HuH-7 (cell line): ENCODE data around the gene SLC6A19.

ENCODE experiments used
- DNase-seq: peaks from one replicate; pipeline ENCODE4 v3.0.0; 2011; ENCODE audit warnings: low spot score

SLC6A19 gene

DNA sequence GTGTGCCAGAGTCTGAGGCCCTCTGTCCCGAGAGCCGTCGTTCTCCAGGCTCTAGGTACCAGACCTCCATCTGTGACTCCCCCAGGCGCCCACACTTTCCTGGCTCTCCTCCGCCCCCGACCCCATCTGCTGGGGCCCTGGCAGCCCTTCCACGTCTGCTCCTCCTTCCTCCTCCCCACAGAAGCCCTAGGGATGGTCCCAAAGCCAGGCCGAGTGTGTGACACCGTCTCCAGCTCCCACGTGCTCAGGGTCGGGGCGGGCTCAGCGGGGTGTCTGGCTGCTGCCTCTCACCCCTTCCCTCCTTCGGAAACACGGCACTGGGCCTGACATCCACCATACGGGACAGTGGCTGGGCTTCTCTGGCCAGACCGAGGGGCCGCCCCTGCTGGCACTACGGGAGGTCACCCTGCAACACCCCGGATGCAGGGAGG lies 20.5 kb upstream of the SLC6A19 start:
- no peak for DNase-seq

DNA sequence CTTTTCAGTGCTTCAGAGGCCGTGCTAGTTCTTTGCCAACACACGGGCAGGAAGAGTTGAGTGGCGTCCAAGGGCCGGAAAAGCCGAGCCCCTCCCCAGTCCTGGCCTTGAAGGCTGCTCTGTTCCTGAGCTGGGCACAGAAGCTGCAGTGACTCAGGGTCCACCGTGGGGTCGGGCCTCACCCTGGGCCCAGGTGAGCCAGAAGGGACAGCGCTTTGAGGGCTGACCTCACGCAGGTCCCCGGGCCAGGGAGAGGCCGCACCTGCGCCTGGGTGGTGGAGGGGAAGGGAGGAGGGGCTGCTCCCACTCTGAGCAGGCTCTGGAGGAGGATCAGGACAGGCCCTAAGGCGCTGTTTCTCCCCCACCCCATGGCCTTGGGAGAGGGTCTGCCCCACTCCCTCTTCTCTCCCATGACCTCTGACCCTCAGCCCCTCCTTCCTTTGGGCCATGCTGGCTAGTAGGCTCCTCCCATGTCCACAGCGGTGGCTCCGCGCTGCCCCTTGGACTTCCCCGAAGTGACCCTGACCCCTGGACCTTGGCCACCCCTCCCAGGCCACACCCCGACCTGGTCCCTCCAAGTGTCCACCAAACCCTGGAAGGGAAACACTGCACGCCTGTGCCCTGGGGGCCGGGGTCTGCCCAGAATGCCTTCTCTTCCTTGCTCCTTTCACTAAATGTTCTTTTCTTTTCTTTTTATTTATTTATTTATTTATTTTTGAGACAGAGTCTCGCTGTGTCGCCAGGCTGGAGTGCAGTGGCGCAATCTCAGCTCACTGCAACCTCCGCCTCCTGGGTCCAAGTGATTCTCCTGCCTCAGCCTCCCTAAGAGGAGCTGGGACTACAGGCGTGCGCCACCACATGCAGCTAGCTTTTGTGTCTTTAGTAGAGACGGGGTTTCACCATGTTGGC lies 19.7 kb upstream of the SLC6A19 start:
- DNase-seq: peak; percentile 62

DNA sequence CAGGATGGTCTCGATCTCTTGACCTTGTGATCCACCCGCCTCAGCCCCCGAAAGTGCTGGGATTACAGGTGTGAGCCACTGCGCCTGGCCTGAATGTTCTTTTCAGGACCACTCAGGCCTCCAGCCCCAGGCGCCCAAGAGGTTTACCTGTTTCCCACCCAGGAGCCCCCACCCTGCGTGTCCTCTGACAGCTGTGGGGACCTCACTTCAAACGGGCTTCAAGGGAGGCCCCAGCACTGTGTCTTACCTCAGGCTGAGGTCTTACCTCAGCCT lies 19.1 kb upstream of the SLC6A19 start:
- DNase-seq: no peak

DNA sequence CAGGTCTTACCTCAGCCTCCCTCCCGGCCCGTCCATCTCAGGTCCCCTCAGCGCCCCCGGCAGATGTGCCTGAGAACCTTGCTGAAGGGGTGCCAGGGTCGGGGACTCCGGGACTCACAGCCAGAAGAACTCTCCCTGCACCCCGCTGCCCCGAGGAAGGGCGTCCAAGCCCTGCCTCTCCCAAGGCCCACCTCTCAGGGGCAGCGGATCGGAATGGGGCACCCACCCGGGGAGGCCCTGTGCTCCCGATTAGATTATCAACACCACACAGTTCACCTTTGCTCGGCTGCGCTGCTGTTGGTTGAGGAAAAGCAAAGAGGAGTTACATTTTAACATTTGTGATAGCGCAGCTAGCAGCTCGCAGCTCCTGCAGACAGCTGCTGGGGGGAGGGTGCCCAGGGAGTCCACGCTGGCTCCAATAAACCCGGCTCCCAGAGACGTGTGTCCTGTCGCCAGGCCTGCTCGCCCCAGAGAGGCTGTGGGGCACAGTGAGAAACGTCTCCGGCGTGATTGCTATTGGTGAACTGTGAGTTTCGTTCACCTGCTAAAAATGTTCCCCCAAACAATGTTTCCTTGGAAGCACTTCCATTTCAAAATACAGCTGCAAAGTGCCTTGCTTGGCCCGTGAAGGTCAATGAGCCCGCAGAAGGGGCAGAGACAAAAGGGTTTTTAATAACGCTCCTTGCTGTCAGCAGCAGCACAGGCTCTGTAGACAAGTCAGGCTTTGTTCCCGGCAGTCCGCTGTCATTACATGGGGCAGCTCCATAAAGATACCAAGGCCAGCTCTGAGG lies 18.6 kb upstream of the SLC6A19 start:
- DNase-seq: peak; percentile 66

DNA sequence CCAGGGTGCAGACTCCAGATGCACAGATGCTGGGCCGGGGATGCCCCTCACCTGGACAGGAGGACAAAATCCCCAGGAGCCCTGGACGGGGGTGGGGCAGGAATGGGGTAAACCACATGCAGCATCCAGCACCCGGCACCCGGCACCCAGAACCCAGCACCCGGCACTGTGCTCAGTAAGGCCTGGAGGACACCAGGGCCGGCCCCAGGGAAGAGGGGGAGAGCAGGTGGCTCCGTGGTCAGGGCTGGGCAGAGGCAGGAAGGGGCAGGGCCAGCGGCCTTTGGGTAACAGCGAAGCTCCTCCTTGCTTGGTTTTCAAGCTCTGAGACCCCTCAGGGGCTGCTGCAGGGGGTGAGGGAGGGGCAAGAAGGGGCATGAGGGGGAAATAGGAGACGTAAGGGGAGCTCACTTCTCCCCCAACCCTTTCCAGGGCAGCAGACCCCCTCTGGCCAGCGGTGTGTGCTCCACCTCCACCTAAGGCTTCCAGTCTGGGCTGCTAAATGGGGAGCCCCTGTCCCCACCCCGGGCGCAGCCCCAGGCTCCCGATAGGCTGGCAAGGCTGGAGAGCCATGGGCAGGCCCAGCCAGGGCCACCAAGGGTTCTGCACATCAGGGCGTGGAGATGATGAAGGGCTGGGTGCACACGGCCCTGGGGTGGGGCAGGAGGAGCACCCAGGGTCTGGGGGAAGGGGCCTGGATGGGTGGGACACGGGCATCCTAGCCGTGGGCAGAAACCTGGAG lies 17.8 kb upstream of the SLC6A19 start:
- no peak for DNase-seq

DNA sequence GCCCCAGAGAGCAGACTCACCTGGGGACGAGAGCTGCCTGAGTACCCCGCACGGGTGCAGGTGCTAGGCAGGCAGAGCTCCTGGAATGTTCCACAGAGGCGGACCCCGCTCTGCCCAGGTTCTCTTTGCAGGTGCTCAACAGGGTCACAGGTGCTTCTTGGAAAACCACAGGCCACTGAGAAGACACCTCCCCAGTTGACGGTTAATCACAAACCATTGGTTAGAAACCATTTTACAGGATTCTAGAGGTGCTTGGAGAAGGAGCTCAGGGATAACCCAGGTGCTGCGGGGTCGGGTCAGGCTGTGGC lies 17.3 kb upstream of the SLC6A19 start:
- DNase-seq: no peak

DNA sequence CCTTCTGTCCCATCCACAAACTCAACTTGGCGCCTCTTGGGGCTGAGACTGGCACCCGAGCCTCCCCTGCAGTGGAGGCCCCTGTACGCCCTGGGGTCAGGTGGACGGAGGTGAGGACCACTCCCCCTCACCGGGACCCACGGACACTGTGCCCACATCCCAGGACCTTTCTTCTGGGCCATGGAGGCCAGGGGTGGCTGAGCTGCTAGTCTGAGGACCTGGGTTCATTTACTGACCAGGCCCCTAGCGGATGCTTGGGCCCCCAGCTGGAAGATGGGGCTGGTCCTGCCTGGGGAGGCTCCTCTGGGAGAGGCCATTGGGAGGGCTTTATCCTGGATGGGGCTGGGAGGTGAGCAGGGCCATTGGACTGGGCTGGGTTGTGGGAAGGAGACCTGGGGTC lies 16.9 kb upstream of the SLC6A19 start:
- no peak for DNase-seq

DNA sequence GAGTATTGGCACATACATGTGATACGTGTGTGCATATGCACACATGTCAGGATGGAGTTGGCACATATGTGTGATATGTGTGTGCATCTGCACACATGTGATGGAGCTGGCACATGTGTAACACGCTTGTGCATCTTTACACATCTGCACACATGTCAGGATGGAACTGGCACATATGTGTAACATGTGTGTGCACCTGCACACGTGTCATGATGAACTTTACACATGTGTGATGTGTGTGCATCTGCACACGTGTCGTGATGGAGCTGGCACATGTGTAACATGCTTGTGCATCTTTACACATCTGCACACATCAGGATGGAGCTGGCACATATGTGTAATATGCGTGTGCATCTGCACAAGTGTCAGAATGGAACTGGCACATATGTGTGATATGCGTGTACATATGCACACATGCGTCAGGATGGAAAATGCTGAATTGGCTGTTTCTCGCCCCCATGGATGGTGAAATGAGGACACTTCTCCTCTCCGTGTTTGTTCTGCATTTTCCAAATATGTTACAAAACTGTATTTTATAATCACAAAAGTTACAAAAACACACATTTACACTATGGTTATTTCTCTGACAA lies 16.3 kb upstream of the SLC6A19 start:
- DNase-seq: no peak

DNA sequence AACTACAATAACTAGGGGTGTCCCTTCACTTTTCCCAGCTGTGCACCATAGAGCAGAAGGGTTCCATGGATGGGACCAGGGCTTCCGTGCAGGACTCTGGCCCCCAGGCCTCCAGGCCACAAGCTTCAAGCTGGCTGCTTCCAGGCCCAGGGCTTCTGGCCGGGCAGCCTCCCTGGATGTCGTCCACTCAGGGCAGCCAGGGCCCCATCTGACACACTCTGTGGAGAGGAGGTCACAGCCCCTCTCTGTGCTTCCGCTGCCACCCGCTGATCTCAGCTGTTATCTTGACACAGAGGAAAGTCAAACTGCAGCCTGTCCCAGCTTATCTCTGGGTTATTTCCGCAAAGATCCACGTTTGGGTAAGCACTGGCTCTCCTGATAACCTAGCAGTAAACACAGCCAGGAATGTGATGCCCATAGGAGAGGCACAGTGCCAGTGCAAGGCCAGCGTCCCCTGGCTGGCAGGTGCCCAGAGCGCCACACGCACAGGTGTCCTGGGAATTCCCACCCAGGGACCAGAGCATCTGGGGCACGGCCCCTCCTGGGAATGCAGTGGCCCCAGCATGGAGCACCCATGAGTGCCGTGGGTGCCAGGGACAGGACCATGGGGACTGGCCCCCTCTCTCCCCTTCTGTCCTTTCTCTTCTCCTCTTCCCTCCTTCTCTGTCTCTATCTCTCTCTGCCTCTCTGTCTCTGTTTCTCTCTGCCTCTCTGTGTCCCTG lies 15.6 kb upstream of the SLC6A19 start:
- DNase-seq: peak; percentile 76

DNA sequence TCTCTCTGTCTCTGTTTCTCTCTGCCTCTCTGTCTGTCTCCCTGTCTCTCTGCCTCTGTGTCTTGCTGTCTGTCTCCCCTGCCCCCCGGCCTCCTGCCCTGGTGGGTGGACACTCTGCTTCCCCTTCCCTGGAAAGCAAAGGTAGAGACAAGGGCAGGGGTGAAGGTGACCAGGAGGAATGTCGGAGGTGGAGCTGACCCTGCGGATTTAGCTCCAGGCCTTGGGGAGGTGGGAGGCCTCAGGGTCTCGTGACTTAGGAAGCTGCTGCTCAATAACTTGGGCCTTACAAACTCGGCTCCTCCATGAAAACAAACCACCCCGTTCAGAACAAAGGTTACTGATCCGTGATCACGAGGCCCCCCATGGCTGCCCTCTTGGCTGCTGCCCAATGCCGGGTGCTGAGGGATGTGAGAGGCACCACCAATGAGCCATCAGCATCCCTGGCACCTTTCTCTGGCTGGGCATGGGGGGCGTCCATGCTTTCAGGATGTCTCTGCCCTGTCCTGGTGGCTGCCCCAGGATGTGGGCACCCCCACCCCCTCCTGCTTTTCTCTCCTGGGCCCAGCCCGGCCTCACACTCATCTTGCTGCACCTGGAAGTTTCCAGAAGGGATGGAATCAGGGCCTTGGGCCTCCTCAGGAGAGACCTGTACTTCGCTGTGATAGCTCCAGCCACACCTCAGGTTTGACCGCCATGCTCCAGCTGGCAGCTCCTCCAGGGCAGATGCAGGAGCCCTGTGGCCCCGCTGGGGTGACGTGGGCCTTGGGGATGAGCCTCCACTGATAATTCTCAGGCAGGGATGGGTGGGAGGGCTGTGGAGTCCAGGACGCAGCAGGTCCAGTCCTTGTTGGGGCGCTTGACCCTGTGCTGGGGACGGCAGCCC lies 14.8 kb upstream of the SLC6A19 start:
- DNase-seq: no peak

DNA sequence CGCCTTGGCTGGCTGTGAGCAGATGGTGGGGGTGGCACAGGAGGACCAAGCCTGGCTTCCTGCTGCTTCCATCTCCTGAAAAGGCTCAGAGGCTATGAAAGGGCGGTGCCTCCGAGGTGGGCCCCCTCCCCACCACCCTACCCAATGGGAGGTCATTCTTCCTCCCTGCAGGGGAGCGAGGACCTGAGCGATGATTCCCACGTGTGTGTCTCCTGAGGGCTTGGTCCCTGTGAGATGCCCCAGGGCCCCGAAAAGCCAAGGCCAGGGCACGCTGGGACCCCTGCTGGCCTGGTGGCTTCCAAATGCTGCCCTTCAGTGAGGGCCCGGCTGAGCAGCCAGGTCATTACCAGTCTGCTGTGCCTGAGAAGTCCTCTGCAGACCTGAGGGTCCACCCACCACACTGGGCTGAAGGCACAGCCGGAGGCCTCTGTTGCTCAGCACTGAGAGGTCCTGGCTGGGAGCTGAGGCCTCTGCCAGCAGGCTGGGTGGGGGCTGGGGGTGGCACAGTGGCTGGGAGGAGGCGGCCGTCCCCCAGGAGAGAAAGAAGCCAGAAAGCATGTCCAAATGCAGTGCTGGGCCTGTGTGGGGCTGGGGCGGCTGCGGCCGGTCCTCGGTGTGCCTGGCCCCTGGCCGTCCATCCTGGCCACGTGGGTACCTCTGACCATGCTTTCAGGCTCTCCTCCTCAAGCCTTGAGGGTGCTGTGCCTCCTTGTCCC lies 14.0 kb upstream of the SLC6A19 start:
- DNase-seq: no peak

DNA sequence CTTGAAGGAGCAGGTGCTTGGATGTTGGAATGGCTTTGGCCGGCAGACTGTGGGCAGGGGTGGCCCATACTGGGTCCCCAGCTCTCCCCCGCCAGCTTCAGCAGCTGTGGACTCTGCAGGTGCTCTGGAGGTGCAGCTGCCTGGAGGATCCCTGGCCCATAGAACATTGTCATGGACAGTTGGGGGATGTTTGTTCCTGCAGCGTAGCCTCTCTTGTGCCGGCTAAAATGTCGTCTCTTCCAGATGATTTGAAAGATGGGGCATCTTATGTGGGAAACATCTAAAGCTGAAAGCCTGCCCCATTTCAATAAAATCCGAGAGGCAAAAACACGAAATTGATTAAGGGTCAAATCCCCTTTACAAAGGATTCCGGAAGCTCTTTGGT lies 13.5 kb upstream of the SLC6A19 start:
- no peak for DNase-seq

DNA sequence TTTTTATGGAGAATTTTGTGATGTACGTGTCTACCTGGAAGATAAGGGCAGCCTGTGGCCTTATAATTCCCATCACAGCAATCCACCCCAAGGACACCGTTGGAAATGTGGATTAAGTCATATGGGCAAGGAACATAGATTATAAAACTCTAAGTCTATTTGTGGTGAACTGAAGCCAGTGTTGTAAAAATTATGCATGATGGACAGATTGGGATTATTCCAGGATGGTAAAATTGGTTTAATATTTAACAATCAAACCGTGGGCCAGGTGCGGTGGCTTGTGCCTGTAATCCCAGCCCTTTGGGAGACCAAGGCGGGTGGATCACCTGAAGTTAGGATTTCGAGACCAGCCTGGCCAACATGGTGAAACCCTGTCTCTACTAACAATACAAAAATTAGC lies 12.9 kb upstream of the SLC6A19 start:
- DNase-seq: no peak

DNA sequence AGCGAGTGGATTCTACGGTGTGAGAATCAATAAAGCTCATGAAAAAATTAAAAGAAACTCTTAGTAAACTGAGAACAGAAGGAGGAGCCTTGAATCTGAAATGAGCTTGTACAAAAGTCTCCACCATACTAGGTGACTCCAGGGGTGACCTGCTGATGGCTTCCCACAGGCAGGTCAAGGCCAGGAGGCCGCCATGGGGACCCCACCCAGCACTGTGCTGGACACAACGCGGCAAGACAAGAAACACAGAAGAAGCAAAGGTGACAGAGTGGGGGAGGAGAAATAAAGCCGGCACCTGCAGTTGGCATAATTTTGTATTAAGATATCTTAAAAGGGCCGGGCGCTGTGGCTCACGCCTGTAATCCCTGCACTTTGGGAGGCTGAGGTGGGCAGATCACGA lies 12.1 kb upstream of the SLC6A19 start:
- DNase-seq: no peak

DNA sequence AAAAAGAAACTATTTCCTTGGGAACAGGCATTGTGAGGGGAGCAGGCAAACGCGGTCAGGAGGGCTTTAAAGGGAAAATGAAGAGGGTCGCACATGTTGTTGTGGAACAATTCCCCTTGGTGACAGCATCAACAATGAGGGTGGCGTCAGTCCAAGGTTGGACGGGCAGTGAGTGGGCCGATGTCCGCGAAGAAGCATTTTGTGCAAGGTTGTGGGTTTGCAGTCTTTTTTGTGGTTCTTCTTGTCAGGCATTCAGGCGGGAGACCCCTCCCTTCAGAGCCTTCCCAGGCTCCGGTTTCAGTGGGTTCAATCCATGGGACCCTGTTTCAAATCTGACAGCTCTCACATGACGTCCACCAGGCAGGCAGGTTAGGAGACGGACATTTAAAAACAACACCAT lies 11.1 kb upstream of the SLC6A19 start:
- DNase-seq: no peak

DNA sequence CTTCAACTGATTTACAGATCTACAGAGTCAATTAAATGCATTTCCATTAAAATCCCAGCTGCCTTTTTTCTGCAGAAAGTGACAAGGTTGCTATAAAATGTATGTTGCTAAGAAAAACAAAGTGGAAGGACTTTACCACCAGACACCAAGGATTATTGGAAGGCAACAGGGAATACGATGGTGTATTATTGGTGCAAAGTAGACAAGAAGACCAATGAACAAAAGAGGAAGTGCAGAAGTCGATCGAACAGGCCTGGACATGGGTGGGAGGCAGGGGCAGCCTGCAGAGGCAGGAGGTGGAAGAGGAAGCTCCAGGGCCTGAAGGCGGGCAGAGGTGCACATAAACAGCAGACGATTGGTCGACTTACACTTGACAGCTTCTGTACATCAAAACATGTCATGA lies 10.6 kb upstream of the SLC6A19 start:
- no peak for DNase-seq

DNA sequence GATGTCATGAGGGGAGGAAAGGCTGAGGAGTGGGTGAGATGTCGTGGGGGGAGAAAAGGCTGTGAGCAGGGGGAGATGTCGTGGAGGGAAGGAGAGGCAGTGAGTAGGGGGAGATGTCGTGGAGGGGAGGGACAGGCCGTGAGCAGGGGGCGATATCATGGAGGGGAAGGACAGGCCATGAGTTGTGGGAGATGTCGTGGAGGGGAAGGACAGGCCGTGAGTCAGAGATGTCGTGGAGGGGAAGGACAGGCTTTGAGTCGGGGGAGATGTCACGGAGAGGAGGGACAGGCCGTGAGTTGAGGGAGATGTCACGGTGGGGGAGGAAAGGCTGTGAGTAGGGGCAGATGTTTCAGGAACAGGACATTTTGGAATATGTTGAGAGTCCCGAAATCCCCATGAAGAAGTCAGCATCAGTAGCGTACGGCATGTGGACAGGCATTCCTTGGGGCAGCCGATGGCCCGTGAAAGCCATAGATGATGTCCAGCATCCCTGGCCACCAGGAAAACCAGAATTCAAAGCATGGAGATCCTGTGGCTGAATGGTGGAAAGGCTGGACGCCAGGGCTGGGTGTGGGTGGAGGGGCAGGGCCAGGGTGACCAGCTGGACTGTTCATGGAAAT lies 8.3 kb upstream of the SLC6A19 start:
- no peak for DNase-seq

DNA sequence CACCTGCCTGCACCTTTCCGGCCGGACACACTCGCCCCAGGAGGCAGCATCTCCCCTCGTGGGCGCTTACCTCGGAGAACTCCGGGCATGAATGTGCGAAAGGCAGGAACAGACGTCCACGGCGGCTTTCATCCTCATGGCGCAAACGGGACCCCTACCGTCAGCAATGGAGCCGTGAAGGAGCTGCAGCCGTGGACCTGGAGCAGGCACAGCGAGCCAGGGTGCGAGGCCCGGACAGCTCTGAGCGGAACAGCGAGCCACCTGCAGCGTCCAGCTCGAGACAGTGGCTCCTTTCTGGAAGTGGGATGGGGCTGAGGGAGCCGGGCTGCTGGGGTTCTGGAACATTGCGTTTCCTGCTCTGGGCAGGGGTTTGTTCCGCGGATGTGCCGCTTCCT lies 7.8 kb upstream of the SLC6A19 start:
- no peak for DNase-seq

DNA sequence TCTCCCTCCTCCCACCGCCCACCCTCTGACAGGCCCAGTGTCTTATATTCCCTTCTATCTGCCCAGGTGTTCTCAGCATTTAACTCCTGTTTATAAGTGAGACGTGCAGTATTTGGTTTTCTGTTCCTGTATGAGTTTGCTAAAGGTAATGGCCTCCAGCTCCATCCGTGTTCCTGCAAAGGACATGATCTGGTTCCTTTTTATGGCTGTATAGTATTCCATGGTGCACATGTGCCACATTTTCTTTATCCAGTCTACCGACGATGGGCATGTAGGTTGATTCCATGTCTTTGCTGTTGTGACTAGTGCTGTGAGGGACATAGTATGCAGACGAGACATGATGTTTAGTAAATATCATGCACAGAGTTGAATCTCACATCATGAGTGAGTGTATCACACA lies 7.0 kb upstream of the SLC6A19 start:
- DNase-seq: no peak

DNA sequence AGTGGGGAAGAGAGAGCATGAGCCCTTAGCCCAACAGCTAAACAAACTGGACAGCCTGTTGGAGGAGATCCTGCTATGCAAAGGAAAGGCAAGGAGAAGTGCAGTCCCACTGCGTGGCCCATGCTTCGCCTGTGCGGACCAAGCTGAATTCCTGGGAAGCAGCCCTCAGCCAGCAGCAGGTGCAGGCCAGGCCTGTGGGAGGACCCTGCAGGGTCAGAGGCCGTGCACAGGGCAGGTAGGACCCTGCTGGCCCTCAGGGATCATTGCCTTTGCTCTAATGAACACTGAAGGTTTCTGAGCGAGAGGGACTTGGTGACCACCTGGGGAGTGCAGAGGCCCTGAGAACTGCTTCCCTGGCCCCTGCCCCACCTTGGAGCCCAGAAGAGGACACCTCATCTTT lies 6.0 kb upstream of the SLC6A19 start:
- no peak for DNase-seq
